ENCODE data around the gene CIAO2B.

- TF ChIP-seq EZH2 (IDR thresholded peaks at IDR 0.05; ENCODE audit: borderline replicate concordance, insufficient read depth, low read length, poor library complexity, severe bottlenecking), result no peak
- no peak for TF ChIP-seq CTCF (IDR thresholded peaks at IDR 0.05; ENCODE audit: poor library complexity, severe bottlenecking)
- no peak for TF ChIP-seq POLR2AphosphoS5 (IDR thresholded peaks at IDR 0.05)
- no peak for TF ChIP-seq REST (IDR thresholded peaks at IDR 0.05; ENCODE audit: borderline replicate concordance)
Observed at GRCh38 chr16:66926961-66927436, 7.2 kb downstream of the CIAO2B start.
